Endothelial cell of umbilical vein (primary cell): ENCODE results near the gene MATK. TPM values are rescaled to one million over a fixed set of nuclear protein-coding genes. Genes with fewer than 3 reads are reported as not detected.

Experiments used
- BruUV-seq: library from RNA; stranded (reverse); fragments of 400-500 nt; replicated peaks from 2 replicates; lab custom pipeline; 2021; lab: Mats Ljungman, UMichigan
- CTCF ChIA-PET: fragments of 300-600, 350-600 bp; sonication (Branson Sonifier 250); formaldehyde crosslinking; loops from one replicate; lab custom pipeline; 2021; ENCODE audit warnings: antibody characterized with exemption, inconsistent platforms; lab: Charles Lee
- POLR2A ChIA-PET: fragments of 300-600, 350-600 bp; sonication (Branson Sonifier 250); formaldehyde crosslinking; loops from one replicate; lab custom pipeline; 2021; ENCODE audit warnings: antibody characterized with exemption, inconsistent platforms; lab: Charles Lee
- DNase-seq: peaks from one replicate; pipeline ENCODE4 v3.0.0-alpha.2; 2011; ENCODE audit warnings: low read depth, low spot score
- FAIRE-seq: peaks from 2 replicates; lab custom pipeline; 2011; peaks lifted over from hg19 to GRCh38; lab: Jason Lieb, UNC
- H2AFZ ChIP-seq: 2 replicates; pipeline ENCODE4 v1.6.0; 2012; ENCODE audit warnings: low read depth, low read length, control low read depth, inconsistent platforms
- H3K27ac ChIP-seq: 2 replicates; pipeline ENCODE4 v1.5.1; 2011; ENCODE audit warnings: low read depth, mild to moderate bottlenecking, control low read depth, low read length, moderate library complexity; ENCODE audit not compliant: insufficient read depth
- H3K27me3 ChIP-seq, 2 experiments: 2 replicates each; pipeline versions ENCODE4 v1.6.0 to v1.6.1; 2011; ENCODE audit warnings: low read length in 2 of 2, mixed read lengths in 1 of 2; ENCODE audit not compliant: control insufficient read depth in 2 of 2, insufficient read depth in 2 of 2
- H3K36me3 ChIP-seq, 2 experiments: 2 replicates in 1 of 2; 3 replicates in 1 of 2; pipeline ENCODE4 v1.5.1; 2011; ENCODE audit warnings: low read length in 2 of 2, mild to moderate bottlenecking in 1 of 2, moderate library complexity in 1 of 2; ENCODE audit not compliant: control insufficient read depth in 2 of 2, insufficient read depth in 2 of 2; ENCODE audit errors: extremely low read depth in 1 of 2
- H3K4me1 ChIP-seq: 3 replicates; pipeline ENCODE4 v1.5.1; 2011; ENCODE audit warnings: mild to moderate bottlenecking, low read length; ENCODE audit not compliant: control insufficient read depth, insufficient read depth; ENCODE audit errors: extremely low read depth
- H3K4me2 ChIP-seq: 2 replicates; pipeline ENCODE4 v1.6.1; 2011; ENCODE audit warnings: low read length, control low read depth, mixed read lengths; ENCODE audit not compliant: insufficient read depth
- H3K4me3 ChIP-seq, 3 experiments: fragments of 200-600 bp in 1 of 3; sonication (generic), shearing (Covaris generic) in 1 of 3; replicated peaks in 1 of 3; 2 replicates each; pipeline ENCODE4 v1.5.1; 2011 to 2016; ENCODE audit warnings: control low read depth in 3 of 3, low read length in 3 of 3, mild to moderate bottlenecking in 2 of 3, inconsistent platforms in 1 of 3, low read depth in 1 of 3, moderate library complexity in 1 of 3; ENCODE audit not compliant: insufficient read depth in 1 of 3
- H3K79me2 ChIP-seq: 2 replicates; pipeline ENCODE4 v1.6.0; 2012; ENCODE audit warnings: low read length, inconsistent platforms; ENCODE audit not compliant: control insufficient read depth, insufficient read depth
- H3K9ac ChIP-seq: replicated peaks from 2 replicates; pipeline ENCODE3; 2011; ENCODE audit warnings: low read length, control low read depth; ENCODE audit not compliant: insufficient read depth; ENCODE audit errors: extremely low read depth
- H3K9me1 ChIP-seq: replicated peaks from 3 replicates; pipeline ENCODE4 v1.6.0; 2011; ENCODE audit warnings: mild to moderate bottlenecking, low read length; ENCODE audit not compliant: control insufficient read depth, insufficient read depth; ENCODE audit errors: extremely low read depth
- H3K9me3 ChIP-seq: replicated peaks from 2 replicates; pipeline ENCODE4 v1.5.1; 2012; ENCODE audit warnings: low read length, inconsistent platforms; ENCODE audit not compliant: control insufficient read depth, insufficient read depth
- H4K20me1 ChIP-seq: replicated peaks from 2 replicates; pipeline ENCODE3; 2011; ENCODE audit warnings: mild to moderate bottlenecking, low read length; ENCODE audit not compliant: control insufficient read depth, insufficient read depth; ENCODE audit errors: extremely low read depth
- EZH2 ChIP-seq: IDR thresholded peaks from 2 replicates; pipeline ENCODE4 v1.6.1; 2012; ENCODE audit warnings: borderline replicate concordance, low read depth, mild to moderate bottlenecking, moderate library complexity, low read length, inconsistent platforms; ENCODE audit not compliant: severe bottlenecking
- FOS ChIP-seq: IDR thresholded peaks from 2 replicates; pipeline ENCODE4 v1.6.1; 2011; ENCODE audit warnings: mild to moderate bottlenecking, low read length, moderate library complexity, borderline replicate concordance; ENCODE audit not compliant: insufficient read depth
- GATA2 ChIP-seq: IDR thresholded peaks from 2 replicates; pipeline ENCODE4 v1.7.0; 2011; ENCODE audit warnings: low read depth, mild to moderate bottlenecking, moderate library complexity, mixed read lengths, low read length; ENCODE audit not compliant: insufficient read length, insufficient read depth
- JUN ChIP-seq: IDR thresholded peaks from 2 replicates; pipeline ENCODE4 v1.6.1; 2011; ENCODE audit warnings: borderline replicate concordance, low read depth; ENCODE audit not compliant: insufficient read length, insufficient read depth
- POLR2AphosphoS5 ChIP-seq: IDR thresholded peaks from 2 replicates; pipeline ENCODE4 v1.6.1; 2012; ENCODE audit warnings: low read depth, mild to moderate bottlenecking, control low read depth, low read length, moderate library complexity; ENCODE audit not compliant: insufficient read depth
- dilution Hi-C: fragments of 300-500 bp; cut with MboI; formaldehyde crosslinking; loops from one replicate; pipeline ENCODE4 v1.15.0; 2019; ENCODE audit warnings: low sequenced_read_pairs; ENCODE audit not compliant: extremely low pct_ligation_motif_present
- intact Hi-C: fragments of 100-400 bp; cut with micrococcal nuclease; formaldehyde crosslinking; loops from one replicate; pipeline ENCODE4 v1.10.0; 2022
- polyA plus RNA-seq, 4 experiments: library from polyadenylated mRNA; depleted of rRNA in 3 of 4; stranded (reverse) in 3 of 4; unstranded in 1 of 4; fragments of >200 nt; gene quantifications; 2 replicates each; pipeline versions ENCODE4 v1.2.1 to v1.2.3, GENCODE V29; 2011 to 2012; ENCODE audit warnings: missing spikeins in 1 of 4
- total RNA-seq: library from RNA; stranded (reverse); gene quantifications from 2 replicates; pipeline ENCODE4 v1.2.3, GENCODE V29; 2021
- TF ChIP-seq, protein P1 (sequence below), 2 donors: IDR thresholded peaks; 1 replicate in 1 of 2; 2 replicates in 1 of 2; pipeline ENCODE4 v1.5.1; 2011; ENCODE audit warnings: low read length in 2 of 2, mild to moderate bottlenecking in 2 of 2, moderate library complexity in 2 of 2, control low read depth in 1 of 2, inconsistent platforms in 1 of 2, low read depth in 1 of 2; ENCODE audit not compliant: insufficient read depth in 1 of 2; ENCODE audit errors: extremely low read depth in 1 of 2

MATK gene
- total and polyA plus RNA-seq, 2 donors (not counting 3 experiments of a cell fraction or from before 2014, with no cell fraction given): not detected

DNA sequence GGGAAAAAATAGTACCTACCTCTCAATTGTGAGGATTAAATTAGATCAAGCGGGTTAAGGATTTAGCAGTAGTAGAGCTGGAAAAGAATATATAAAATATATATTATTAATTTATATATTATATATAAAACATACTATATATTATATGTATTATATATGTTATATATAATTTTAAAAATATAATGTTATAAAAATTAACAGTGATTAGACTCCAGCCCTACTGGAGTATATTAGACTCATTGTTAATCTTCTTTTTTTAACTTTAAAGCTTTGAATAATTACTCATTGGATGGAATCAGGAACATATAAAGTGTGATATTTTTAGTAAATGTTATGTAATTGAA lies 24.1 kb downstream of the MATK start:
- peak overlapping the region in 1 of 3 experiments; percentile 73 for H3K4me3 ChIP-seq
- dilution Hi-C loops (no loop called here), intact Hi-C loops (loop anchor here (2.0 kb wide), 1 partner anchor 207 kb away; no protein-coding TSS in a partner anchor)
- H3K27me3 ChIP-seq: no peaks in the 10 kb centered on the region
- H3K9me1 ChIP-seq: no peaks in the 10 kb centered on the region
- H4K20me1 ChIP-seq: no peaks in the 10 kb centered on the region
- ChIA-PET CTCF (interaction anchor here (0.7 to 3.6 kb wide), 3 partner anchors 9 to 226 kb away, joined by 3 to 19 read pairs (median 3); no protein-coding TSS in a partner anchor), POLR2A (interaction anchor here (0.6 to 1.3 kb wide), 2 partner anchors 65 to 223 kb away, joined by 3 read pairs; partner anchors contain the start of gene EEF2)
- H3K79me2 ChIP-seq: peaks cover 23% of the 10 kb centered on the region
- no peak for DNase-seq
- no TSS peak for BruUV-seq
- peak overlapping the region; percentile 63 for H3K4me2 ChIP-seq
- H3K36me3 ChIP-seq: peaks cover 0 to 11% of the 10 kb centered on the region in 2 experiments
- TF ChIP-seq FOS (no peak), EZH2 (no peak), JUN (no peak), GATA2 (no peak), POLR2AphosphoS5 (no peak)
- TF ChIP-seq, protein P1, sequence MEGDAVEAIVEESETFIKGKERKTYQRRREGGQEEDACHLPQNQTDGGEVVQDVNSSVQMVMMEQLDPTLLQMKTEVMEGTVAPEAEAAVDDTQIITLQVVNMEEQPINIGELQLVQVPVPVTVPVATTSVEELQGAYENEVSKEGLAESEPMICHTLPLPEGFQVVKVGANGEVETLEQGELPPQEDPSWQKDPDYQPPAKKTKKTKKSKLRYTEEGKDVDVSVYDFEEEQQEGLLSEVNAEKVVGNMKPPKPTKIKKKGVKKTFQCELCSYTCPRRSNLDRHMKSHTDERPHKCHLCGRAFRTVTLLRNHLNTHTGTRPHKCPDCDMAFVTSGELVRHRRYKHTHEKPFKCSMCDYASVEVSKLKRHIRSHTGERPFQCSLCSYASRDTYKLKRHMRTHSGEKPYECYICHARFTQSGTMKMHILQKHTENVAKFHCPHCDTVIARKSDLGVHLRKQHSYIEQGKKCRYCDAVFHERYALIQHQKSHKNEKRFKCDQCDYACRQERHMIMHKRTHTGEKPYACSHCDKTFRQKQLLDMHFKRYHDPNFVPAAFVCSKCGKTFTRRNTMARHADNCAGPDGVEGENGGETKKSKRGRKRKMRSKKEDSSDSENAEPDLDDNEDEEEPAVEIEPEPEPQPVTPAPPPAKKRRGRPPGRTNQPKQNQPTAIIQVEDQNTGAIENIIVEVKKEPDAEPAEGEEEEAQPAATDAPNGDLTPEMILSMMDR (IDR thresholded peaks at IDR 0.05; ENCODE audit: extremely low read depth in 1 of 2, insufficient read depth in 1 of 2, low read depth in 1 of 2, low read length in 2 of 2): no peak
- H2AFZ ChIP-seq: peak overlapping the region; percentile 99
- H3K4me1 ChIP-seq: peaks cover 11% of the 10 kb centered on the region
- no peaks in the 10 kb centered on the region for H3K9me3 ChIP-seq
- peak overlapping the region; percentile 92 for H3K27ac ChIP-seq
- no peak for FAIRE-seq
- H3K9ac ChIP-seq: peak overlapping the region; percentile 95
